Suppressor macrophage treated with lipopolysaccharide for 1 hour (primary cell): ENCODE data around the gene LBHD2.

ENCODE experiments used
- DNase-seq, 3 donors: peaks; one replicate each; pipeline ENCODE4 v3.0.0-alpha.2; 2020 to 2022

Gene LBHD2

GRCh38 chr14:103068351-103069073, 15.5 kb upstream of the LBHD2 start:
- DNase-seq, result no peak

- DNase-seq, result no peak
Measured at GRCh38 chr14:103070263-103070885, 13.6 kb upstream of the LBHD2 start.

DNA sequence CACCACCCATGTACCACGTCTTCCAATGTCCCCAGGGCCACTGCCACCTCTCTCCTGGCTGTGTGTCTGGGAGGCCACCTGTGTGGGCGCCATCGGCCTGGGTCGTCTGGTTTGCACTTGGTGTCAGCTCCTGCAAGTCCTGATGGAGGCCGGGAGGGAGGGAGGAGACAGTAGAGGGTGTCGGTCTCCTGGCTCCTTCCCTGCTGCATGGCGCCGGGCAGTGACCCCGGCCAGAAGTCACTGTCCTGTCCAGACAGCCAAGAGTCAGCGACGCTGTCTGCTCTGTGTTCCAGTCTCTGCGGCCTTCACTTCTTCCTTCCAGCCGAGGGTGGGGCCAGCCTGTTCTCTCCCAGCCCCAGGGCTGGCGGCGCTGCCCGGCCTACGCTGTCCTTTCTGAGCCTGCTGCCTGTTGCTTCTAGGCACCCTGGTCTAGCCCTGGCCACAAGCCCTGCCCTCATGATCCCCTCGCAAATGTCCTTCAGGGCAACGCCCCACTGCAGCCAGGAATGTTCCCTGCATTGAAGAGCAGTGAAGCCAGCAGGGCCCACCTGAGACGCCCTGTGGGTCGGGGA, 13.0 kb upstream of the LBHD2 start:
- no peak for DNase-seq

DNA sequence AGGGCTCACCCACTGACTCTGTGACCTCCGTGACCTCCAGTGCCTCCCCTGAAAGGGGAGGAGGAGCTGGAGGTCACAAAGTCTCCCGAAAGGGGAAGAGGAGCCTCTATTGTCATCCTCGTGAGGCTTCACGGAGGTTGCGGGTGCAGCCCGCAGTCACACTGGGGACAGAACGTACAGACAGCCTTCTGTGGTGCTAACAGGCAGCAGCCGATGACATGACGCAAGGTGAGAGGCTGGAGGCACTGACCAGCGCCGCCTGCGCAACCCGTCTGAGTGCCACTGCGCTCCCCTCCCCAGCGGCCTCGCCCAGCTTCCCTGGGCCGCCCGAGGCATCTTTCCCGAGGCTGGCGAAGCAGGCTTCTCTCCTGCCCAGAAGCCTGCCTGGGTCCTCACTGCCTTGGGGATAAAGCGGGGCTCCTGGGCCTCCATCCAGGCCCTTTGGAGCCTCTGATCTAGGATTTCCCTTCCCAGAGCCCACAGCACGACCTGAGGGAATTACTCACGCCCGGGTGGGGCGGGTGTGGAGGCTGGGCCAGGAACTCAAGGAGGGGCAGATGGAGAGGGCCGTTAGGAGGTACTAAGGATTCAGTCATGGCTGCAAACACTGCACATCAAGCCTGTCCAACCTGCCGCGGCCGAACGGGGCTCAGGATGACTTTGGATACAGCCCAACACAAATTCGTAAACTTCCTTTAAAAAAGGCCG, 12.3 kb upstream of the LBHD2 start:
- peak in 1 of 3 donors; percentile 35 for DNase-seq

GRCh38 chr14:103072595-103073366, 11.2 kb upstream of the LBHD2 start:
- peak in 1 of 3 donors; percentile 44 for DNase-seq

DNA sequence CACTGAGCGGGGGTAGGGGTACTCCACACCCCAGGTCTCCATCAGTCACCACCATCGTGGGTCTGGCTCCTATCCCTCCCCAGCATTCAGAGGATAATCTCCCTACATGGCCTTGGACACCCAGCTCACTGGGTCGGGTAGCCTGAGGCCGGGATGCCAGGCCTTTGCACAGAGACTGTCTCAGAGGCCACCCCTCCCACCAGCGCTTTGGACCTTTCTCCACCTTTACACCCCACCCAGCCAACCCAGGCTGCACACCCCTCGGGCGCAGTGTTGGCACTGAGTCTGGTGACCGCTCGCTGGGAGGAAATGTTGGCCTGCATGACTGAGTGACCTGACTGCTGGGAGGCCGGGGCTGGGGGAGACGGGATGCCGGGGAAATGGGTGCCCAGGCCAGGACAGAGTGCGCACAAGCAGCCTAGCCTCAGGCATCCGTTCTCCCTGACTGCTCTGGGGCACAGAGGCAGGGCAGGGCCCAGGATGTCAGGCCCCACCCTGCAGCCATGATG, 10.6 kb upstream of the LBHD2 start:
- DNase-seq, result no peak

GRCh38 chr14:103073876-103074728, 9.9 kb upstream of the LBHD2 start:
- no peak for DNase-seq

DNA sequence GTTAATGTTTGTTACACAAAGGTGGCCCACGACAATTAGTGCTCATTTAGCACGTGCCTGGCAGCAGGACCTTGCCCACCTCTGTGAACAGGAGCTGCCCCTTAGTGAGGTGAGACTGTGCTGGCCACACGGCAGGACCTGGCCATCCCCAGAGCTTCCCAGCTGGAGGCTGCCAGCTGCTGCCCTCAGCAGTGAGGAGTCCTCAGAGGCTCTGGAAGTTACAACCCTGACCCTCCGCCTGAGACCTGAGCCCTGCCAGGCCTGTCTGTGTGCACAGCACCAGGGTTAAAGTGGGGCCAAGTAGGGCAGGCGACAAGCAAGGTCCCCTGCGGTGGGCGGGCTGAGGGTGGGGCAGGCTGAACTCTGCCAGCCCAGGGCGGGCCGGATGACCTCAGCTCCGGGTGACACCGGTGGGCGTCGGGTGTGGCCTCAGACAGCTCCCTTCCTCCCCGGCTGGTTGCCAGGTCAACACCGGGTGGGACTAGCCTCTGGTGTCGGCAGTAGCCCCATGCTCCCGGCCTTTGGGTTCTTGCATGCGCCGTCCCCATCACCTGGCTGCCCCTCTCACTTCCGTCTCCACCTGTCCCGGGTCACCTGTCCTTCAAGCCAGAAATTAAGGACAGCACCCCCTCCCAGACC, 9.2 kb upstream of the LBHD2 start:
- DNase-seq, result peak; percentile 91 to 95 (median 91)

GRCh38 chr14:103078420-103078749, 5.6 kb upstream of the LBHD2 start:
- DNase-seq, result peak; percentile 88 to 92 (median 90)

DNA sequence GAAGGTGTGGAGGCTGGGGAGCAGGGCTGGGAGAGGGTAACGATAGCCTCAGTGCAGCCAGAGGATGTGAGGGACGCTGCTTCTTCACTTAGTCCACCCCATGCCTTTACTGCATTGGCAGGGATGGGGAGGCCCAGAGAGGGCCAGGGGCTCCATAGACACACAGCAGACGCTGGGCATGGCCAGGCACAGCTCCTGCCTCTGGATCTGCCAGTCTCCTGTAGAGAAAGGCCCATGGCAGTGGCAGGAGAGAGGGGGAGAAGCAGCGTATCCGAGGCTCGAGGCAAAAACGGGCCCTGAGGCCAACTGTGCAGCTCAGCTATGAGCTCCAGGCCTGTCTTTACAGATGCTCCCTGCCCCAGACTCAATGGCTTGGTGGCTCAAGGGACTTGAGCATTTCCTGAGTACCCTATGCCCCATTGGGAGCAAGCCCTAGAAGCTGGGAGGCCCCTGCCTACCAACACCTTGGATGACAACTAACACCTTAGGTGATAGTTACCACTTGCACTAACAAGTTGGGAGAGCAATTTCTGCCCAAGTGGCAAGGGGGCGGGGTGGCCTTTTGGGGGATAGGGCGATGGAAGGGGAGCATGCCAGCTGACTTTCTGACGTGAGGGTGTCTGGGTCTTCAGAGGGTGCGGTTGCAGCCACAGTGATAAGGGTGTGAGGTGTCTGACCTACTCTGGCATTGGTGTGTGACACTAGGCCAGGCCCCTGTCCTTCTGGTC, 5.0 kb upstream of the LBHD2 start:
- no peak for DNase-seq

DNA sequence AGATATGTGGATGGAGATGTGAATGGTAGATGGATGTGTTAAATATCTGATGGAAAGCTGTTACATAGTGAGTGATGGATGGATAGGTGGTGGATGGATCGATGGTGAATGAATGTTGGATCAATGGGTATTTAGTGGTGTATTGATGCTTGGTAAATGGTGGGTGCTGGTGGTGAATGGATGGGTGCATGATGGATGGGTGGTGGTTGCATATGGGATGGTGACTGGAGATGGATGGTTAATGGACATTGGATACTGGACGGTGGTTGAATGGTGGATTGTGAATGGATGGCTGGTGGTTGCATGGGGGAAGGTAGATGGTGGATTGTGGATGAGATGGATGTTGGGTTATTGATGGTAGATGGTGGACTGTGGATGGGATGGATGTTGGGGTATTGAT, 2.1 kb upstream of the LBHD2 start:
- DNase-seq, result no peak

- no peak for DNase-seq
Measured at GRCh38 chr14:103085106-103086091, 1.4 kb downstream of the LBHD2 start.

- no peak for DNase-seq
Measured at GRCh38 chr14:103086771-103087342, 2.8 kb downstream of the LBHD2 start.

- no peak for DNase-seq
Measured at GRCh38 chr14:103087343-103087835, 3.4 kb downstream of the LBHD2 start.

DNA sequence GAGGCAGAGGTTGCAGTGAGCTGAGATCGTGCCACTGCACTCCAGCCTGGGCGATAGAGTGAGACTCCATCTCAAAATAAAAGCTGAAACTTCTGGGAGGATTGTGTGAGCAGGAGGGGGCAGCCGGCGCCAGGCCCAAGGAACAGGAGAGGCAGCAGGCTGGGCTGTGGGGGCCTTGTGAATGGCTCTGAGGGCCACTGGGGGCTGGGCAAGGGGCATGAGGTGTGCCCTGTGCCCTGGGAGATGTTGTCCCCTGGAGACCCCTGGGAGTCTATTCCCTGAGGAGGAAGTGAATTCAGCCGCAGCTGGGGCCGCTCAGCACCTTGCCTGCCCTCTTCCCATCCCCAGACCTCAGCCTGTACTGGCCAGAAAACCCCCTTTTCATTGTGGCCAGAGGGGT, 4.9 kb downstream of the LBHD2 start:
- DNase-seq, result no peak

- peak; percentile 38 to 53 (median 45) for DNase-seq
Measured at GRCh38 chr14:103089386-103090335, 5.7 kb downstream of the LBHD2 start.

- no peak for DNase-seq
Measured at GRCh38 chr14:103090481-103091020, 6.5 kb downstream of the LBHD2 start.
